Caco-2 (cell line): ENCODE measurements around the gene CTF1. TPM values are rescaled to one million over a fixed set of nuclear protein-coding genes. Genes with fewer than 3 reads are reported as not detected.
"Not testable (repeated sequence)": the region's sequence is repeated elsewhere in the genome, so short reads cannot be mapped to it uniquely, and the experiment has no call there.

Experiments used
- BruUV-seq: library from RNA; stranded (reverse); fragments of 400-500 nt; replicated peaks from 2 replicates; lab custom pipeline; 2021; lab: Mats Ljungman, UMichigan
- CTCF ChIA-PET: fragments of 300-600 bp; sonication (Branson Sonifier 250); formaldehyde crosslinking; loops from one replicate; lab custom pipeline; 2022; ENCODE audit warnings: antibody characterized with exemption; lab: Charles Lee
- POLR2A ChIA-PET: fragments of 300-600 bp; sonication (Branson Sonifier 250); formaldehyde crosslinking; loops from one replicate; lab custom pipeline; 2022; ENCODE audit warnings: antibody characterized with exemption; lab: Charles Lee
- DNase-seq, 2 experiments: peaks; one replicate each; pipeline versions ENCODE4 v3.0.0 to v3.0.0-alpha.2; 2020 to 2022
- H3K27me3 ChIP-seq: replicated peaks from 2 replicates; pipeline ENCODE4 v1.6.0; 2011; ENCODE audit warnings: low read length; ENCODE audit not compliant: control insufficient read depth, insufficient read depth
- H3K36me3 ChIP-seq: 2 replicates; pipeline ENCODE4 v1.5.1; 2011; ENCODE audit warnings: low read length; ENCODE audit not compliant: control insufficient read depth, insufficient read depth
- H3K4me1 ChIP-seq: fragments of 250-450 bp; sonication (Bioruptor Pico); 2 replicates; pipeline ENCODE4 v1.5.1; 2020; ENCODE audit warnings: mild to moderate bottlenecking
- H3K4me3 ChIP-seq: 2 replicates; pipeline ENCODE4 v1.5.1; 2011; ENCODE audit warnings: low read depth, mild to moderate bottlenecking, control low read depth, low read length
- H3K9me3 ChIP-seq: fragments of 250-450 bp; sonication (Bioruptor Pico); 2 replicates; pipeline ENCODE4 v1.5.1; 2020; ENCODE audit warnings: mild to moderate bottlenecking, moderate library complexity
- H3K27ac Mint-ChIP-seq: one replicate; pipeline ENCODE4 v1.8.0; 2022; ENCODE audit warnings: mixed read lengths; ENCODE audit not compliant: unreplicated experiment
- H3K27me3 Mint-ChIP-seq: one replicate; pipeline ENCODE4 v1.8.0; 2022; ENCODE audit warnings: mixed read lengths; ENCODE audit not compliant: insufficient read depth, unreplicated experiment
- H3K36me3 Mint-ChIP-seq: one replicate; pipeline ENCODE4 v1.8.0; 2022; ENCODE audit warnings: mild to moderate bottlenecking, mixed read lengths; ENCODE audit not compliant: insufficient read depth, unreplicated experiment
- H3K4me1 Mint-ChIP-seq: one replicate; pipeline ENCODE4 v1.8.0; 2022; ENCODE audit warnings: low read depth, mixed read lengths; ENCODE audit not compliant: unreplicated experiment
- H3K4me3 Mint-ChIP-seq: one replicate; pipeline ENCODE4 v1.8.0; 2022; ENCODE audit warnings: mild to moderate bottlenecking, moderate library complexity, mixed read lengths; ENCODE audit not compliant: unreplicated experiment
- H3K9me3 Mint-ChIP-seq: one replicate; pipeline ENCODE4 v1.8.0; 2022; ENCODE audit warnings: mixed read lengths; ENCODE audit not compliant: unreplicated experiment
- CTCF ChIP-seq, 2 experiments: fragments of 200-600 bp in 1 of 2; IDR thresholded peaks; 1 replicate in 1 of 2; 2 replicates in 1 of 2; pipeline versions ENCODE4 v1.5.1 to v1.8.0; 2011 to 2022; ENCODE audit warnings: antibody characterized with exemption in 1 of 2, control low read depth in 1 of 2, inconsistent platforms in 1 of 2, low read depth in 1 of 2, low read length in 1 of 2, mild to moderate bottlenecking in 1 of 2, moderate library complexity in 1 of 2; ENCODE audit not compliant: insufficient read depth in 1 of 2, severe bottlenecking in 1 of 2, unreplicated experiment in 1 of 2
- intact Hi-C: fragments of 100-400 bp; cut with micrococcal nuclease; formaldehyde crosslinking; loops from one replicate; pipeline ENCODE4 v1.10.0; 2022; ENCODE audit not compliant: unreplicated experiment
- total RNA-seq: library from RNA; stranded (reverse); gene quantifications from 2 replicates; pipeline ENCODE4 v1.2.3, GENCODE V29; 2022

CTF1 gene
- total RNA-seq, 1 experiment from 2014 or later, result 2.4 TPM

- peak; percentile 50 for TF ChIP-seq CTCF (IDR thresholded peaks at IDR 0.05; ENCODE audit: insufficient read depth in 1 of 2, low read depth in 1 of 2, low read length in 1 of 2, severe bottlenecking in 1 of 2, unreplicated experiment in 1 of 2)
- no peak overlapping the region for H3K4me3 ChIP-seq
- H3K4me3 Mint-ChIP-seq, result no peak overlapping the region
- CTCF ChIA-PET, result interaction anchor here (0.7 kb wide), 1 partner anchor 44 kb away, joined by 3 read pairs; no protein-coding TSS in a partner anchor
- no peaks in the 10 kb centered on the region for H3K9me3 Mint-ChIP-seq
- H3K27me3 Mint-ChIP-seq, result no peaks in the 10 kb centered on the region
- POLR2A ChIA-PET, result no interaction called here
- peak in 1 of 2 experiments; percentile 59 for DNase-seq
- H3K27me3 ChIP-seq, result no peaks in the 10 kb centered on the region
- peaks cover 2% of the 10 kb centered on the region; the same call in 1 of the 2 replicates for H3K36me3 ChIP-seq
- no peaks in the 10 kb centered on the region for H3K4me1 Mint-ChIP-seq
- no peaks in the 10 kb centered on the region for H3K9me3 ChIP-seq
- intact Hi-C loops, result no loop called here
- BruUV-seq, result no TSS peak
- H3K27ac Mint-ChIP-seq, result no peak overlapping the region
- peaks cover 42% of the 10 kb centered on the region for H3K36me3 Mint-ChIP-seq
- H3K4me1 ChIP-seq, result no peaks in the 10 kb centered on the region
Observed at GRCh38 chr16:30934827-30935557, 38.6 kb downstream of the CTF1 start.

- no peak overlapping the region for H3K27ac Mint-ChIP-seq
- Histone ChIP-seq H3K4me3 (no peak overlapping the region), H3K36me3 (no peaks in the 10 kb centered on the region; the same call in 1 of the 2 replicates), H3K4me1 (peaks cover 7% of the 10 kb centered on the region; the same call in 1 of the 2 replicates), H3K9me3 (no peaks in the 10 kb centered on the region), H3K27me3 (no peaks in the 10 kb centered on the region)
- BruUV-seq, result no TSS peak
- ChIA-PET CTCF (interaction anchor here (0.8 kb wide), 1 partner anchor 159 kb away, joined by 3 read pairs; no protein-coding TSS in a partner anchor), POLR2A (no interaction called here)
- H3K27me3 Mint-ChIP-seq, result no peaks in the 10 kb centered on the region
- no peak for DNase-seq
- peaks cover 44% of the 10 kb centered on the region for H3K36me3 Mint-ChIP-seq
- no peaks in the 10 kb centered on the region for H3K9me3 Mint-ChIP-seq
- no peak overlapping the region for H3K4me3 Mint-ChIP-seq
- no peak for TF ChIP-seq CTCF (IDR thresholded peaks at IDR 0.05; ENCODE audit: insufficient read depth in 1 of 2, low read depth in 1 of 2, low read length in 1 of 2, severe bottlenecking in 1 of 2, unreplicated experiment in 1 of 2)
- no peaks in the 10 kb centered on the region for H3K4me1 Mint-ChIP-seq
- intact Hi-C loops, result no loop called here
Observed at GRCh38 chr16:30937692-30938091, 41.3 kb downstream of the CTF1 start.

- POLR2A ChIA-PET, H3K4me3 Mint-ChIP-seq, H3K27me3 Mint-ChIP-seq, BruUV-seq, DNase-seq, H3K36me3 ChIP-seq, H3K9me3 Mint-ChIP-seq, H3K4me3 ChIP-seq, intact Hi-C loops, H3K27ac Mint-ChIP-seq, H3K9me3 ChIP-seq, H3K27me3 ChIP-seq, H3K4me1 Mint-ChIP-seq, H3K4me1 ChIP-seq: not testable (repeated sequence)
- peaks cover 56% of the 10 kb centered on the region for H3K36me3 Mint-ChIP-seq
- CTCF ChIA-PET, result interaction anchor here (0.6 to 1.1 kb wide), 2 partner anchors 95 to 289 kb away, joined by 3 to 4 read pairs; partner anchors contain the start of gene PRR14
Observed at GRCh38 chr16:30939571-30939970, 43.2 kb downstream of the CTF1 start.
